ENCODE data around the gene CIAO2B.

DNA sequence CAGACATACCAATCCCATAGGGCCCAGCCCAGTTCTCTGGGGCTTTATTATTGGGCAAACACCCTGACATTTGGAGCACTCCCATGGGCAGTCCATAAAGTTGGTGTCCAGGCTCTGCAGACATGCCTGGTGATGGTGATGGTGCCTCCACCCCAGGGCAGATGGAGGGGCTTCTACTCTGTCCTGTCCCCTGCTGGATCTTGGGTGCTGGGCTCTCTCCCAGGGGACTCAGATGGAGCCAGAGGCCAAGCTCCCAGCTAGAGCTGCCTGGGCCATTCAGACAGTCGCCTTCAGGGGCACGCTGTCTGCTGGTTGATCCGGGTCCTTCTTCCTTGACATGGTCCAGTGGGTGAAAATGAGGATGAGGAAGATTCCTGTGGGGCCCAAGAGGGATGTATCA is 26.1 kb downstream of the CIAO2B start:
- TF ChIP-seq CTCF (conservative IDR thresholded peaks at IDR 0.05; ENCODE audit: low read length) (no peak), EZH2phosphoT487 (IDR thresholded peaks at IDR 0.05; ENCODE audit: borderline replicate concordance) (no peak)
